ACC112 (cell line): Measurements from ENCODE around the gene ZNF619.
A peak's percentile ranks its signal among the peaks of the same experiment; 100 is the strongest.
"Not testable (repeated sequence)": the region's sequence is repeated elsewhere in the genome, so short reads cannot be mapped to it uniquely, and the experiment has no call there.

Source experiments
- H2AFZ ChIP-seq: fragments of 200-600 bp; sonication (generic); one replicate; pipeline ENCODE4 v1.6.0; 2017; ENCODE audit warnings: antibody characterized with exemption, low read length; ENCODE audit not compliant: unreplicated experiment
- H3K27ac ChIP-seq: fragments of 200-600 bp; sonication (generic); 2 replicates; pipeline ENCODE4 v1.5.1; 2014; ENCODE audit warnings: low read depth, mild to moderate bottlenecking, antibody characterized with exemption, low read length, moderate library complexity
- H3K27me3 ChIP-seq: fragments of 200-600 bp; sonication (generic); 2 replicates; pipeline ENCODE4 v1.6.1; 2014; ENCODE audit warnings: mild to moderate bottlenecking, antibody characterized with exemption, low read length, moderate library complexity, mixed read lengths; ENCODE audit not compliant: insufficient read depth
- H3K36me3 ChIP-seq: fragments of 200-600 bp; sonication (generic); 2 replicates; pipeline ENCODE4 v1.6.1; 2016; ENCODE audit warnings: mild to moderate bottlenecking, antibody characterized with exemption, low read length, moderate library complexity, mixed read lengths; ENCODE audit not compliant: insufficient read depth
- H3K4me1 ChIP-seq: fragments of 200-600 bp; sonication (generic); one replicate; pipeline ENCODE4 v1.6.1; 2016; ENCODE audit warnings: low read length, mixed read lengths; ENCODE audit not compliant: insufficient read depth, unreplicated experiment, control insufficient read depth
- H3K4me3 ChIP-seq: fragments of 200-600 bp; sonication (generic); 2 replicates; pipeline ENCODE4 v1.5.1; 2014; ENCODE audit warnings: mild to moderate bottlenecking, low read depth, low read length
- H3K79me2 ChIP-seq: fragments of 200-600 bp; sonication (generic); one replicate; pipeline ENCODE4 v1.6.0; 2016; ENCODE audit warnings: low read length; ENCODE audit not compliant: control insufficient read depth, unreplicated experiment, insufficient read depth

ZNF619 gene

GRCh38 chr3:40453933-40454332 lies 23.0 kb upstream of the ZNF619 start:
- Histone ChIP-seq H3K27me3 (no peaks in the 10 kb centered on the region), H3K36me3 (peaks cover 9% of the 10 kb centered on the region; the same call in 1 of the 2 replicates), H2AFZ (peak overlapping the region; percentile 93), H3K79me2 (peaks cover 22% of the 10 kb centered on the region), H3K4me3 (peak overlapping the region; percentile 84), H3K4me1 (peaks cover 17% of the 10 kb centered on the region), H3K27ac (no peak overlapping the region)

DNA sequence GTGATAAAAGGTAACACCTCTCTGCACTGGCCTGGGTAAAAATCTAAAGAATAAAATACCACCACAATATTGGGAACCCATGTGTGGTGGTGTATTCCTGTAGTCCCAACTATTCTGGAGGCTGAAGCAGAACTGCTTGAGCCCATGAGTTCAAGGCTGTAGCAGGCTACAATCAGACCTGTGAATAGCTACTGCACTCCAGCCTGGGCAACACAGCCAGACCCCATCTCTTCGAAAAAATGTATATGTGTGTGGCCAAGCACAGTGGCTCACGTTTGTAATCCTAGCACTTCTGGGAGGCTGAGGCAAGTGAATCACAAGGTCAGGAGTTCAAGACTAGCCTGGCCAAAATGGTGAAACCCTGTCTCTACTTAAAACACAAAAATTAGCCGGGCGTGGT lies 21.6 kb upstream of the ZNF619 start:
- Histone ChIP-seq H3K4me1 (peaks cover 28% of the 10 kb centered on the region), H3K36me3 (peaks cover 19% of the 10 kb centered on the region), H3K79me2 (peaks cover 34% of the 10 kb centered on the region), H3K27ac (no peak overlapping the region), H2AFZ (no peak overlapping the region), H3K4me3 (no peak overlapping the region), H3K27me3 (no peaks in the 10 kb centered on the region)

DNA sequence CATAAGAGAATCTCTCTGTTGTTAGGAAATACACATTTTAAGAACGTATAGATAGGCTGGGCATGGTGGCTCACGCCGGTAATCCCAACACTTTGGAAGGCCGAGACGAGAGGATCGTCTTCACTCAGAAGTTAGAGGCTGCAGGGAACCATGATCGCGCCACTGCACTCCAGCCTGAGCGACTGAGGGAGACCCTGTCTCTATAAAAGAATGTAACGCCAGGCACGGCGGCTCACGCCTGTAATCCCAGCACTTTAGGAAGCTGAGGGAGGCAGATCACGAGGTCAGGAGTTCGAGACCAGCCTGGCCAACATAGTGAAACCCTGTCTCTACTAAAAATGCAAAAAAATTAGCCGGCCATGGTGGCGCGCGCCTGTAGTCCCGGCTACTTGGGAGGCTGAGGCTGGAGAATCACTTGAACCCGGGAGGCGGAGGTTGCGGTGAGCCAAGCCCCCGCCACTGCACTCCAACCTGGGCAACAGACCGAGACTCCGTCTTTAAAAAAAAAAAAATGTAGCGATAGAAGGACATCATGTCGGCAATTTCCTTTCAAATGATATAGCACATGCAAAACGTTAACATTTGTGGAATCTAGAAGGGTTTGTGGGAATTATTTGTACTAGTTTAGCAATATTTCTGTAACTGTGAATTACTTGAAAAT lies 20.5 kb upstream of the ZNF619 start:
- H3K36me3 ChIP-seq, result peaks cover 26% of the 10 kb centered on the region
- peak overlapping the region; percentile 78 for H3K27ac ChIP-seq
- peaks cover 30% of the 10 kb centered on the region for H3K4me1 ChIP-seq
- H3K4me3 ChIP-seq, result peak overlapping the region; percentile 94
- H3K79me2 ChIP-seq, result peaks cover 34% of the 10 kb centered on the region
- H3K27me3 ChIP-seq, result no peaks in the 10 kb centered on the region
- H2AFZ ChIP-seq, result peak overlapping the region; percentile 99

- H3K36me3 ChIP-seq, result peaks cover 31% of the 10 kb centered on the region
- peak within 1 kb of the TSS; percentile 78 for H3K27ac ChIP-seq
- peak within 1 kb of the TSS; percentile 94 for H3K4me3 ChIP-seq
- no peaks in the 10 kb centered on the region for H3K27me3 ChIP-seq
- peaks cover 34% of the 10 kb centered on the region for H3K79me2 ChIP-seq
- peaks cover 23% of the 10 kb centered on the region for H3K4me1 ChIP-seq
- H2AFZ ChIP-seq, result peak within 1 kb of the TSS; percentile 99
Measured at GRCh38 chr3:40456940-40457823, 19.7 kb upstream of the ZNF619 start, which contains the start of gene RPL14. Gene RPL14, plus strand, starts transcription at chr3:40457339. Its CDS starts 133 bp downstream, at chr3:40457472.

GRCh38 chr3:40458473-40458872 lies 18.4 kb upstream of the ZNF619 start:
- Histone ChIP-seq H3K27me3 (no peaks in the 10 kb centered on the region), H3K79me2 (peaks cover 30% of the 10 kb centered on the region), H3K4me3 (peak overlapping the region; percentile 94), H3K27ac (peak overlapping the region; percentile 78; the same call in 1 of the 2 replicates), H2AFZ (no peak overlapping the region), H3K4me1 (peaks cover 20% of the 10 kb centered on the region), H3K36me3 (peaks cover 33% of the 10 kb centered on the region)

DNA sequence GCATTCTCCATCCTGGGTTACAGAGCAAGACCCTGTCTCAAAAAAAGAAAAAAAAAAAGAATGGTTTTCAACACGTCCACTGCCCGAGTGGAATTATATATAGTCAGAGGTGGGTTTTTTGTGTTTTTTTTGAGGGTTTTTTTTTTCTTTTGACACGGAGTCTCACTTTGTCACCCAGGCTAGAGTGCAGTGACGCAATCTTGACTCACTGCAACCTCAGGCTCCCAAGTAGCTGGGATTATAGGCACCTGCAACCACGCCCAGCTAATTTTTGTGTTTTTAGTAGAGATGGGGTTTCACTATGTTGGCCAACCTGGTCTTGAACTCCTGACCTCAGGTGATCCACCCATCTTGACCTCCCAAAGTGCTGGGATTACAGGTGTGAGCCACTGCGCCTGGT lies 16.4 kb upstream of the ZNF619 start:
- peaks cover 30% of the 10 kb centered on the region for H3K79me2 ChIP-seq
- H3K4me3 ChIP-seq, H3K27ac ChIP-seq, H2AFZ ChIP-seq, H3K27me3 ChIP-seq: not testable (repeated sequence)
- peaks cover 37% of the 10 kb centered on the region for H3K36me3 ChIP-seq
- peaks cover 20% of the 10 kb centered on the region for H3K4me1 ChIP-seq

- peaks cover 20% of the 10 kb centered on the region for H3K4me1 ChIP-seq
Measured at GRCh38 chr3:40461161-40461560, 15.8 kb upstream of the ZNF619 start.

GRCh38 chr3:40462838-40463237 lies 14.1 kb upstream of the ZNF619 start:
- H2AFZ ChIP-seq, H3K27me3 ChIP-seq, H3K27ac ChIP-seq, H3K4me3 ChIP-seq: not testable (repeated sequence)
- H3K79me2 ChIP-seq, result peaks cover 23% of the 10 kb centered on the region
- peaks cover 20% of the 10 kb centered on the region for H3K4me1 ChIP-seq
- peaks cover 36% of the 10 kb centered on the region for H3K36me3 ChIP-seq

More at GRCh38 chr3:40461161-40461560, 15.8 kb upstream of the ZNF619 start:
- Histone ChIP-seq H3K79me2 (peaks cover 30% of the 10 kb centered on the region), H3K36me3 (peaks cover 37% of the 10 kb centered on the region), H2AFZ (no peak overlapping the region), H3K27me3 (no peaks in the 10 kb centered on the region), H3K27ac (no peak overlapping the region), H3K4me3 (no peak overlapping the region)

DNA sequence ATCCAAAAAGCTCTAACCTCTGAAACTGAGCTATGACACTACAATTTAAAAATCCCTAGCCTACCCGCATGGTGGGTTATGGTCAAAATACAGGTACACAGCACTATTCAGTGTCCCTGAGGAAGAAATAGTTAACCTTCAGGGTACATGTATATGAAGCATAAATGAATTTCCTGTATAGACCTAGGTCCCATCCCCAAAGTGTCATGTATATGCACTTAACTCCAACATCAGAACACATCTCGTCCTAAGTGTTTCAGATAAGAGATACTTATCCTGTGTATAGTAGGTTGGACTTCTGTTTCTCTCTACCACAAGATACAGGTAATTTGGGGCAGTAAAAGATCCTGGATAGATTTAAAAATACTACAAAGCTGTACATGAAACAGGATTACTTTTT lies 13.3 kb upstream of the ZNF619 start:
- H3K79me2 ChIP-seq, result peaks cover 16% of the 10 kb centered on the region
- H3K27me3 ChIP-seq, result no peaks in the 10 kb centered on the region
- H2AFZ ChIP-seq, result no peak overlapping the region
- H3K4me3 ChIP-seq, result no peak overlapping the region
- peaks cover 16% of the 10 kb centered on the region for H3K4me1 ChIP-seq
- H3K36me3 ChIP-seq, result peaks cover 31% of the 10 kb centered on the region
- H3K27ac ChIP-seq, result no peak overlapping the region

GRCh38 chr3:40464339-40465110 lies 12.4 kb upstream of the ZNF619 start:
- H3K4me1 ChIP-seq, result peaks cover 8% of the 10 kb centered on the region
- no peak overlapping the region for H3K4me3 ChIP-seq
- H3K36me3 ChIP-seq, result peaks cover 23% of the 10 kb centered on the region
- no peak overlapping the region for H3K27ac ChIP-seq
- H3K27me3 ChIP-seq, result no peaks in the 10 kb centered on the region
- H3K79me2 ChIP-seq, result peaks cover 7% of the 10 kb centered on the region
- no peak overlapping the region for H2AFZ ChIP-seq
